ENCODE data around the gene INSYN2B. TPM values are rescaled to one million over a fixed set of nuclear protein-coding genes. Genes with fewer than 3 reads are reported as not detected.
A peak's percentile ranks its signal among the peaks of the same experiment; 100 is the strongest.

The INSYN2B gene
- total RNA-seq, 1 donor = 12.5 TPM

DNA sequence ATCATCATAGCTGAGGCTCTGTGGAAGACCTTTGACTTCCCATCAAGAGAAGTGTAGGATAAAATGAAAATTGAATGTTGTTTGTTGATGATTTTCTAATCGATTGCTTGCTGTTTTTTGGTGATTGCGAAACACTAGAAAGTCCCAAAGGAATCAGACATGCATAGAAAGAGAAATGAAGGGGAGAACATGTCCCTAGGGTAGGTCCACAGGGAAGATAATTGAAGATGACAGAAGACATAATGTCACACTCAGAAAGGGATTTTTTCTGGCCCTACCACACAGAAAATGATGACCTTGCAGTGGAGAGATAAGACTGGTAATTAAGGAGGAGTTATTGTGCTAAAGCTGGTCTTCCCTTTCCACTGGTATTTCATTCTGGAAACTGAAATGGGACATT is 62.8 kb downstream of the INSYN2B start:
- TF ChIP-seq, protein P1, sequence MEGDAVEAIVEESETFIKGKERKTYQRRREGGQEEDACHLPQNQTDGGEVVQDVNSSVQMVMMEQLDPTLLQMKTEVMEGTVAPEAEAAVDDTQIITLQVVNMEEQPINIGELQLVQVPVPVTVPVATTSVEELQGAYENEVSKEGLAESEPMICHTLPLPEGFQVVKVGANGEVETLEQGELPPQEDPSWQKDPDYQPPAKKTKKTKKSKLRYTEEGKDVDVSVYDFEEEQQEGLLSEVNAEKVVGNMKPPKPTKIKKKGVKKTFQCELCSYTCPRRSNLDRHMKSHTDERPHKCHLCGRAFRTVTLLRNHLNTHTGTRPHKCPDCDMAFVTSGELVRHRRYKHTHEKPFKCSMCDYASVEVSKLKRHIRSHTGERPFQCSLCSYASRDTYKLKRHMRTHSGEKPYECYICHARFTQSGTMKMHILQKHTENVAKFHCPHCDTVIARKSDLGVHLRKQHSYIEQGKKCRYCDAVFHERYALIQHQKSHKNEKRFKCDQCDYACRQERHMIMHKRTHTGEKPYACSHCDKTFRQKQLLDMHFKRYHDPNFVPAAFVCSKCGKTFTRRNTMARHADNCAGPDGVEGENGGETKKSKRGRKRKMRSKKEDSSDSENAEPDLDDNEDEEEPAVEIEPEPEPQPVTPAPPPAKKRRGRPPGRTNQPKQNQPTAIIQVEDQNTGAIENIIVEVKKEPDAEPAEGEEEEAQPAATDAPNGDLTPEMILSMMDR (IDR thresholded peaks at IDR 0.05; ENCODE audit: insufficient read depth, low read depth, low read length) = no peak
- H3K4me3 ChIP-seq (ENCODE audit: low read depth, low read length) = no peak overlapping the region
- DNase-seq (ENCODE audit: low read depth) = no peak

DNA sequence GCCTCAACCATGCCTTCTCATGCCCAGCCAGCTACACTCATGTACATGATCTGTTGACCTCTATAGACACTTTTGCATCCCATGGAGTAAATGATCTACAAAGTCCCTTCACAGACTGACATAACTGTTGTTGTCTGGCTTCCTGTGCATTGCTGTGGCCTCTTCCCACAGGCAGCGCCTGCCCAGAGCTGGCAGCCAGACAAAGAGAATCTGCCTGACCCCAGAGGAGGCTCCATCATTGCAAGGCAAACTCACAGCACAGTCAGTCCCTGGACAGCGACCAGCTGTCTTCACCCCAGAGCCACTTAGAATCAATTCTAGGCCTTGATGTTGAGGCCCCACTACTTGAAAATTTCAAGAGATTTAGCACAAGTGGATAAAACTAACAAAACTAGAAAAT is 65.5 kb downstream of the INSYN2B start:
- no peak overlapping the region for H3K4me3 ChIP-seq (ENCODE audit: low read depth, low read length)
- peak; percentile 62 for DNase-seq (ENCODE audit: low read depth)
- TF ChIP-seq, protein P1 (IDR thresholded peaks at IDR 0.05; ENCODE audit: insufficient read depth, low read depth, low read length) = no peak

DNA sequence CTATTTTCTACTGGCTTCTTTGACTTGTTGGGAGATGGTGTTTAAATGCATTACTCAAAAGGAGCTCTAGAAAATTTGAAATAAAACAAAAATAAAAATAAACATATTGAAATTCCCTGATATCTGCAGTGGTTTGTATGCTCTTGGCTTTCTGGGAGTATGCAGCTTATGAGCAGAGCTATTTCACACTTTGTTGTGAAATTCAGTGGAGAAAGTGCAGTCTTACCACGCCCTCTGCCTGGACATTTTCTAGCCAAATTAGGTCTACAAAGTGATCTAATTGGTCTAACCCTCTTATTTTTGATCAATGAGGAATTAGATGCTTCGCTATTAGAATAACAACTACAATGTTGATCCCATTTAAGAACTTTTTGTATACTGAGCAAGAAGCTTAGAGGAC is 66.8 kb downstream of the INSYN2B start:
- no peak for DNase-seq (ENCODE audit: low read depth)
- TF ChIP-seq, protein P1 (IDR thresholded peaks at IDR 0.05; ENCODE audit: insufficient read depth, low read depth, low read length) = no peak
- no peak overlapping the region for H3K4me3 ChIP-seq (ENCODE audit: low read depth, low read length)

DNA sequence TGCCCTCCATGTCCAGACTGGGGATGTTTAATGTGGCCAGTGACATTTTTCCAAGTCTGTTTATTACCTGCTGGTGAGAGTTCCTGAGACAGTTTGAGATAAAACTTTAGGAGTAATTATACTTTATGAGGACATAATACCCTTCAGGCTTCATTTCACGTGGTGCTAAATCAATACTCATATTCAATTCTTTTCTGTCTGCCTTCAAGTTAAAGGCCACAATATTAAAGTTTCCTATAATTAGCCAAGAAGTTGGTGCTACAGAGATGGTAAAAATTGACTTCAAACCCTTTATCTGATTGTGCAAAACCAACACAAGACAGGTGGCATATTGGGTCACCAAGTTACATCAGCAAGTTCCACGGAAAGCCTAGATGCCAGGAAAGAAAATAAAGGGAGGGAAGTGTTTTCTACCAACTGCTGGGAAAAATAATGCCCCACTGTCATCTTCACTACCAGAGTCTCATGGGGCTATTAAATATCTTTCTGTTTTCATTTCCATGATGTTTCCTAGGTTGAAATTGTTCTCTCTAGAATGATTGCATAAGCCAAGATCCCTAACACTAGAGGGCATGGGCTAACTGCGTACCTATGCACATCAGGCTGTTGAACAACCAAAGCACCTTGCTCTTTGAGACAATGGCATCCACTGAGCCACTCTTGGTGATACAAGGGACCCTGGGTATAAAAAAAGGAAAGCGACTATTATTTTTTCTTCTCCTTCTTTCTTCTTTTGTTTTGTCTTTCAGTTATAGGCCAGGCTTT is 68.7 kb downstream of the INSYN2B start:
- TF ChIP-seq, protein P1 (IDR thresholded peaks at IDR 0.05; ENCODE audit: insufficient read depth, low read depth, low read length) = no peak
- no peak overlapping the region for H3K4me3 ChIP-seq (ENCODE audit: low read depth, low read length)
- DNase-seq (ENCODE audit: low read depth) = no peak

DNA sequence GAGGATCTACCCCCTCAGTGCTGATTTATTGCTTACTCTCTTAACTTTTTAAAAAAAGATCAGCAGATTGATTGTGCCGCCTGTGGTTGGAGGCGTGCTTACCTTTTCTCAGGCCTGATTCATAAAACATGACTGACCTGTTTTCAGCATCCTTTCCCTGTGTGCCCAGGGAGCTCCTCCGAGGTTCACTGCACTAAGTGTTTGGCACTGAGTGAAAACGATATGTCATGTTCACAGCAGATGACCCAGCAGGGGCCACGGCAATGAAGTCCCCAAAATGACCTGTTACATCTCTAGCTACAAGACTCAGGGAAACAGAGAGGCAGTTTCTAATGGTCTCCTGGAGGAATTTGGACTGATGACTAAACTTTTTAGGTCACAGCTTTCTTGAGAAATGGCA is 69.9 kb downstream of the INSYN2B start:
- TF ChIP-seq, protein P1 (IDR thresholded peaks at IDR 0.05; ENCODE audit: insufficient read depth, low read depth, low read length) = no peak
- H3K4me3 ChIP-seq (ENCODE audit: low read depth, low read length) = no peak overlapping the region
- DNase-seq (ENCODE audit: low read depth) = no peak

DNA sequence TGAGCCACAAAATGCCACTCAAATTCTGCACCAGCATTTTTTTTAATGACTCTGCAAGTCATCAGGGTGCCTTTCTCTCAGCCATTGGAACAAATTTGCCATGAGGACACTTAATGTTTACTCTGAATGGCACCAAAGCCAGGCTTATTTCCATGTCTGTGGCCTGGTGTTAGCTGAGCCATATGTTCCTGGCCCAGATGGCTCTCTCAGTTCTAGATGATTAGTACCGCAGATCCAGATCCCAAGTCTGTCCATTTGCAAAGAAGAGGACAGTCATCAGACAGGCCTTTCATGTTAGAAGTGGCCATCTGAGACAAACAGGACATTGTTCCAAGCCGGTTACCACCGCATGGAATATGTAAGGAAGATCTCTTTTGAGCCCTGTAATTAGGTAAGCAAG is 70.3 kb downstream of the INSYN2B start:
- TF ChIP-seq, protein P1 (IDR thresholded peaks at IDR 0.05; ENCODE audit: insufficient read depth, low read depth, low read length) = no peak

GRCh38 chr5:169908864-169909263 is 71.4 kb downstream of the INSYN2B start:
- TF ChIP-seq, protein P1 (IDR thresholded peaks at IDR 0.05; ENCODE audit: insufficient read depth, low read depth, low read length) = no peak
- no peak for DNase-seq (ENCODE audit: low read depth)

More for the DNA sequence above, 70.3 kb downstream of the INSYN2B start:
- H3K4me3 ChIP-seq (ENCODE audit: low read depth, low read length) = no peak overlapping the region
- DNase-seq (ENCODE audit: low read depth) = no peak

More at GRCh38 chr5:169908864-169909263, 71.4 kb downstream of the INSYN2B start:
- H3K4me3 ChIP-seq (ENCODE audit: low read depth, low read length) = no peak overlapping the region

Data from fibroblast of villous mesenchyme (primary cell).